UCSD-AML1 (cell line): ENCODE data around the gene PIP4P1.
A peak's percentile ranks its signal among the peaks of the same experiment; 100 is the strongest.
"Not testable (repeated sequence)": the region's sequence is repeated elsewhere in the genome, so short reads cannot be mapped to it uniquely, and the experiment has no call there.

Experiments
- DNase-seq: peaks from one replicate; lab custom pipeline; 2025; ENCODE audit not compliant: unreplicated experiment; lab: John Stamatoyannopoulos, UW

PIP4P1 gene

GRCh38 chr14:20461225-20462141 is at the start of gene PIP4P1:
PIP4P1 (minus strand) TSS chr14:20461434; CDS start chr14:20461325, 109 bp downstream.
- peak; percentile 98 for DNase-seq

GRCh38 chr14:20508367-20508766 is 47.1 kb upstream of the PIP4P1 start:
- no peak for DNase-seq

GRCh38 chr14:20507537-20507936 is 46.3 kb upstream of the PIP4P1 start:
- not testable (repeated sequence) for DNase-seq

- not testable (repeated sequence) for DNase-seq
Observed at GRCh38 chr14:20506752-20507151, 45.5 kb upstream of the PIP4P1 start.

- not testable (repeated sequence) for DNase-seq
Observed at GRCh38 chr14:20506276-20506675, 45.0 kb upstream of the PIP4P1 start.

GRCh38 chr14:20503898-20504297 is 42.7 kb upstream of the PIP4P1 start:
- no peak for DNase-seq

GRCh38 chr14:20501346-20501745 is 40.1 kb upstream of the PIP4P1 start:
- no peak for DNase-seq

- no peak for DNase-seq
Observed at GRCh38 chr14:20499881-20500280, 38.6 kb upstream of the PIP4P1 start.

GRCh38 chr14:20499108-20499507 is 37.9 kb upstream of the PIP4P1 start:
- DNase-seq = no peak

GRCh38 chr14:20498622-20499021 is 37.4 kb upstream of the PIP4P1 start:
- no peak for DNase-seq

- DNase-seq = no peak
Observed at GRCh38 chr14:20494935-20495766, 33.9 kb upstream of the PIP4P1 start.

GRCh38 chr14:20493634-20494033 is 32.4 kb upstream of the PIP4P1 start:
- peak; percentile 41 for DNase-seq

GRCh38 chr14:20492486-20492885 is 31.3 kb upstream of the PIP4P1 start:
- DNase-seq = no peak

GRCh38 chr14:20490563-20490962 is 29.3 kb upstream of the PIP4P1 start:
- DNase-seq = no peak

GRCh38 chr14:20489093-20489994 is 28.1 kb upstream of the PIP4P1 start:
- no peak for DNase-seq

GRCh38 chr14:20487396-20487725 is 26.1 kb upstream of the PIP4P1 start:
- no peak for DNase-seq

- no peak for DNase-seq
Observed at GRCh38 chr14:20486684-20487395, 25.6 kb upstream of the PIP4P1 start.

- no peak for DNase-seq
Observed at GRCh38 chr14:20485900-20486299, 24.7 kb upstream of the PIP4P1 start.

- no peak for DNase-seq
Observed at GRCh38 chr14:20482382-20482781, 21.1 kb upstream of the PIP4P1 start.

- DNase-seq = no peak
Observed at GRCh38 chr14:20478894-20479293, 17.7 kb upstream of the PIP4P1 start.
